GM12892 (cell line): ENCODE results near the gene NT5DC4.

Source experiments
- DNase-seq: peaks from one replicate; pipeline ENCODE4 v3.0.0; 2011; ENCODE audit not compliant: insufficient read length
- FAIRE-seq: peaks from 2 replicates; lab custom pipeline; 2011; peaks lifted over from hg19 to GRCh38; lab: Jason Lieb, UNC
- POLR2A ChIP-seq: IDR thresholded peaks from 2 replicates; pipeline ENCODE4 v1.6.1; 2011; ENCODE audit warnings: low read depth, low read length, control low read depth
- POLR2AphosphoS5 ChIP-seq: IDR thresholded peaks from 2 replicates; pipeline ENCODE4 v1.6.1; 2011; ENCODE audit warnings: low read depth, low read length, control low read depth
- TAF1 ChIP-seq: IDR thresholded peaks from 2 replicates; pipeline ENCODE4 v1.6.1; 2011; ENCODE audit warnings: low read depth, mild to moderate bottlenecking, control low read depth, low read length, borderline replicate concordance

Gene NT5DC4

DNA sequence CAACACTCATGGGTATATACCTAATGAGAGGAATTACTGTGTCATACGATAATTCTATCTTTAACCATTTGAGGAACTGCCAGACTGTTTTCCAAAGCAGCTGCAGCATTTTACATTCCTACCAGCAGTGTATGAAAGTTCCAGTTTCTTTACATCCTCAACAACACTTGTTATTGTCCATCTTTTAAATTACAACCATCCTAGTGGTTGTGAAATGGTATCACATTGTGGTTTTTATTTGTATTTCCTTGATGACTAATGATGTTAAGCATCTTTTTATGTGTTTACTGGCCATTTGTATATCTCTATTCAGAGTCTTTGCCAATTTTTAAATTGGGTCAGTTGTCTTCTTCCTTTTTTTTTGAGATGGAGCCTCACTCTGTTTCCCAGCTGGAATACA is 47.6 kb downstream of the NT5DC4 start:
- DNase-seq (no peak), FAIRE-seq (no peak)
- TF ChIP-seq POLR2AphosphoS5 (no peak), TAF1 (no peak), POLR2A (no peak)

DNA sequence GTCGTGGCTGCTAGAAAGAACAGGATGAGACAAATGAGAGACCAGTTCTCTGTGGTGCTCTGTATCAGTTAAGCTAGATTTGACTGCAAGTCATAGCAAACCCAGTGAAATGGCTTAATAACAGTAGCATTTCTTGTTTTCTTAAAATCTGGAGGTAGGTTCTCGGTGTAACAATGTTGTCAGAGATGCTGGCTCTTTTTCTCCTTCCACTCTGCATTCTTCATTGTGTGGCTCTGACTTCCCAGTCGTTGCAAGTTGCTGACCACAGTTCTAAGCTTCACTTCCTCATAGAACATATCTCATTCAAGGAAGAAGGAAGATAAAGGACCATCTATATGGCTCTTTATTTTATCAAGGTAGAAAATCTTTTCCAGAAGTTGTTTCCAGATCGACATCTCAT is 51.5 kb downstream of the NT5DC4 start:
- FAIRE-seq, result peak; percentile 69
- no peak for DNase-seq
- no peak for TF ChIP-seq POLR2AphosphoS5
- TF ChIP-seq TAF1, result no peak
- no peak for TF ChIP-seq POLR2A

DNA sequence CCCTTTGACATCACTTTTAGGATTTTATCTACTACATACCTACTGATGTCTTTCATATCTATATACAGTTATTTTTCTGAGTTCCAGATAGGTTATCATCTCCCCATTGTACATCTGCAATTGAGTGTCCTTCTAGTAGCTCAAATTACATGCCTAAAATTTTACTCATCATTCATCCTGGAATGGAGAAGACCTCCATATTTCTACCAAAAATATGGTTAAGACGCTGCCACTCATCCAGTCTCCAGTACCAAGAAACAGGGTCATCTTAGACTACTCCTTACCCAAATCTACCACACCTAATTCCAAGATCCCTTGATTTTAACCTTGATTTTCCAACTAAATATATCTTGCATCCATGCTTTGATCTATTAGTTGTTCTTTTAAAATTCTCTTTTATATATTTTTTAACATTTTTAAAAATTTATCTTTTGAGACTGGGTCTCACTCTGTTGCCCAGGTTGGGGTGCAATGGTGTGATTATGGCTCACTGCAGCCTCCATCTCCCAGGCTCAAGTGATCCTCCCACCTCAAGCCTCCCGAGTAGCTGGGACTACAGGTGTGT is 52.2 kb downstream of the NT5DC4 start:
- FAIRE-seq, result no peak
- TF ChIP-seq POLR2AphosphoS5 (no peak), POLR2A (no peak), TAF1 (no peak)
- no peak for DNase-seq

GRCh38 chr2:112773556-112773955 is 52.7 kb downstream of the NT5DC4 start:
- DNase-seq (no peak), FAIRE-seq (no peak)
- no peak for TF ChIP-seq POLR2AphosphoS5
- TF ChIP-seq POLR2A, result no peak

- no peak for TF ChIP-seq TAF1
- TF ChIP-seq POLR2AphosphoS5, result no peak
- TF ChIP-seq POLR2A, result no peak
- DNase-seq (no peak), FAIRE-seq (no peak)
Observed at GRCh38 chr2:112774536-112775285, 53.9 kb downstream of the NT5DC4 start.

- FAIRE-seq (no peak), DNase-seq (no peak)
- TF ChIP-seq POLR2AphosphoS5 (no peak), TAF1 (no peak), POLR2A (no peak)
Observed at GRCh38 chr2:112776113-112776512, 55.3 kb downstream of the NT5DC4 start.

DNA sequence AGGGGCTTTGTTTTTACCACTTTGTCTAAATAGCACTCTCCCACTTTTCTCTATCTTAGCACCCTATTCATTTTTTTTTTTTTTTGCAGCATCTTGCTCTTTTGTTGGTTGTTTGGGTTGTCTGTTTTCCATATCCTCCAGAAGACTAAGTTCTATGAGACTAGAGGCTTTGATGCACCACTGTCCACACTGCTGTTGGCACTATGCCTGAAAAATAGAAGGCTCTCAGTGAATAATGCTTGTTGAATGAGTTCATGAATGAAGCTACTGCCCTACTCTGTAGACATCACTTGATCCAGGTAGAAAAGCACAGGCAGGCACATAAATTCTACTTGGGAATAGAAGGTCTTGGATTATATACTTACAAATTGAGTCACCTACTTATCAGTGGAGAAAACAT is 56.2 kb downstream of the NT5DC4 start:
- TF ChIP-seq POLR2A (no peak), POLR2AphosphoS5 (no peak), TAF1 (no peak)
- FAIRE-seq, result no peak
- no peak for DNase-seq

GRCh38 chr2:112779598-112779997 is 58.8 kb downstream of the NT5DC4 start:
- FAIRE-seq (peak; percentile 54), DNase-seq (no peak)
- TF ChIP-seq TAF1 (no peak), POLR2A (no peak), POLR2AphosphoS5 (no peak)

DNA sequence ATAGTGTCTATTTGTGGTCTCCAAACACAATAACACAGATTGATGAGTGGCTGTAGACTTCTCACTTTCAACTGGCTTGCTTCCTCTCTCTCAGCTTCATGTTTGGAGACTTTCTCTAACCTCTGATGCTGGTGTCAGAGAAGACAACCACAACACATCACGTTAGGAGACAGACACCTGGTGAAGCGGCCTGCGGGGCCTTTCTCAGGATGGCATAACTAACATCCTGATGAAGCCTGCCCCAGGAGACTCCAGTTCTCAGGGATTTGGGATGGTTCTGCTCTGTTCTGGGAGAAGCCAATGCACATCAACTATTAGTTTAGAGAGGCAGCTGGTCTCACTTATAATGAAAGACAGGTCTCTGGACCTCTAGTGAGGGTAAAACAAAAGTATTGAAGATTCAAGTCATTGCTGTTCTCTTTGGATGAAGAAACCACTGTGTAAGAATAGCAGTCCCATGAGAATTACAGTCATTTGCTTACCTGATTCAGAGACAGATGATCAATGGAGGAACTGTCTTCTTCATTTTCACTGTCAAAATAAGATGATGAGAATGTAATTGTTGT is 61.5 kb downstream of the NT5DC4 start:
- TF ChIP-seq POLR2A (peak; percentile 25; the same call in 1 of the 2 replicates), POLR2AphosphoS5 (no peak)
- FAIRE-seq, result peak; percentile 82
- DNase-seq, result no peak

GRCh38 chr2:112783187-112783714 is 62.4 kb downstream of the NT5DC4 start:
- DNase-seq (no peak), FAIRE-seq (no peak)
- no peak for TF ChIP-seq POLR2A
- no peak for TF ChIP-seq TAF1
- TF ChIP-seq POLR2AphosphoS5, result no peak

DNA sequence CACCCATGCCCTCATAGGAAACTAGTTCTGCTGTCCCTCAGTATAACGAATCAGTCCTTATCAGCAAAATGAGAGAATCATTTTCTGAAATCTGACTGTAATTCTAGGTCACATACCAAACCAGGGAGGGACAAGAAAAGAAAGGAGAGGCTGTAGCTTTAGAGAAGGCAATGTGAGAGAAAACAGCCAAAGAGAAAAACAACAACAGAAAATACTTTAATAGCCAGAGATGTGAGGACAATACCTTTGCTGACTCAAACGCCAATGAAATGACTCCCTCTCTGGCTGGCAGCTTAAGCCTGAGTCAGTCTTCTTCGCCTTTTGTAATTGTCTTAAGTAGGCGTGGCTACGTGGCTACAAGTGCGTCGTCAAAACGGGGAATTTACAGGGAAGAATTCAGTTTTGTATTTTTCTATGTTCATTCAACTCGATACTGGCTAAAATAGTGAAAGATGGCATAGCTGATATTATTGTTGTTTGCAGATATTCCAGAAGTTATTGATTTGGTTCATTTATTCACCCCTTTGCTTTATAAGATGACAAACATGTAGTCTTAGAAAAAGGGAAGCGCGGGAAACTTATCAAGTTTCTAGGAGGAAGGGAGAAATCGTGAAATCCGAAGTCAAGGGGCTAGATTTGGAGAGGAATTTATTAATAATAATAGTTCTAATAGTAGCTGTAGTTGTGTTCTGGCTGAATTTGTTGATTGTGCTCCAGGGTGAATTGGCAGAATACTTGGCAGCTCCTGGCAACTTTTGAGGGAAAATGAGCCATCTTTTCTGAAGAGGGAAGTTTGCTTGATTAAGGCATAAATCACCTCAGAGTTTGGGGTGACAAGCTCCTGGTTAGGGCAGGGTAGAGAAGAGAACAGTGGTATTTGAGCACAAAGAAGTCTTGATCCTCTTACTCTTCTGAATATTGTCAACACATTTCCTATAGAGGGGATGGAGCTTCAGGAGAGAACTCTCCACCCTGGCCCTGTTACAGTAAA is 63.7 kb downstream of the NT5DC4 start, which contains the start of gene IL1A:
TSS of gene IL1A (minus strand) at position 295 of the 991 bp plus-strand sequence. CDS start 723 bp downstream, outside the sequence.
- no peak for DNase-seq
- FAIRE-seq, result peak; percentile 76
- TF ChIP-seq POLR2AphosphoS5 (peak; percentile 86), TAF1 (0 out of 2 replicates have a peak, but pooled peaks have one; percentile 31), POLR2A (peak; percentile 83)
